Cardiac muscle cell (in vitro differentiated cells and primary cell): ENCODE data around the gene MCTP2. TPM values are rescaled to one million over a fixed set of nuclear protein-coding genes. Genes with fewer than 3 reads are reported as not detected.
"Not testable (repeated sequence)": the region's sequence is repeated elsewhere in the genome, so short reads cannot be mapped to it uniquely, and the experiment has no call there.

Experiments
- DNase-seq, 2 donors: peaks; one replicate each; pipeline versions ENCODE4 v3.0.0 to v3.0.0-alpha.2; 2010 to 2017; ENCODE audit warnings: low read depth in 1 of 2, low spot score in 1 of 2
- H3K27ac ChIP-seq: fragments of 200-600 bp; sonication (generic); 2 replicates; pipeline ENCODE4 v1.5.1; 2016
- H3K27me3 ChIP-seq: fragments of 200-600 bp; sonication (generic); 2 replicates; pipeline ENCODE4 v1.6.0; 2016; ENCODE audit warnings: control low read depth
- H3K36me3 ChIP-seq: fragments of 200-600 bp; sonication (generic); 2 replicates; pipeline ENCODE4 v1.5.1; 2016; ENCODE audit warnings: control low read depth
- H3K4me1 ChIP-seq: fragments of 200-600 bp; sonication (generic); 2 replicates; pipeline ENCODE4 v1.8.1; 2017; ENCODE audit warnings: low read depth, mild to moderate bottlenecking, mixed run types
- H3K4me3 ChIP-seq: fragments of 200-600 bp; sonication (generic); 2 replicates; pipeline ENCODE4 v1.5.1; 2016; ENCODE audit warnings: mild to moderate bottlenecking
- H3K9me3 ChIP-seq: fragments of 200-600 bp; sonication (generic); 2 replicates; pipeline ENCODE4 v1.5.1; 2017; ENCODE audit warnings: low read depth, mild to moderate bottlenecking, control low read depth
- CTCF ChIP-seq: IDR thresholded peaks from 2 replicates; pipeline ENCODE4 v1.5.1; 2012; ENCODE audit warnings: low read depth, mild to moderate bottlenecking, low read length
- polyA plus RNA-seq: library from polyadenylated mRNA; unstranded; fragments of >200 nt; fragmentation: Nextera tagmentation; extraction: Ambion mirVana; gene quantifications from 2 replicates; pipeline ENCODE4 v1.2.1, GENCODE V29; 2016
- total RNA-seq: library from RNA; depleted of rRNA; stranded (reverse); fragments of >200 nt; gene quantifications from 2 replicates; pipeline ENCODE4 v1.2.3, GENCODE V29; 2016

The MCTP2 gene
- total and polyA plus RNA-seq, 2 experiments from 2014 or later = 0.34 to 0.83 TPM

- TF ChIP-seq CTCF = no peak
- no peaks in the 10 kb centered on the region for H3K27me3 ChIP-seq
- no peaks in the 10 kb centered on the region for H3K36me3 ChIP-seq
- DNase-seq = no peak
- H3K4me3 ChIP-seq = no peak overlapping the region
- no peaks in the 10 kb centered on the region for H3K9me3 ChIP-seq
- no peaks in the 10 kb centered on the region for H3K4me1 ChIP-seq
- H3K27ac ChIP-seq = no peak overlapping the region
Measured at GRCh38 chr15:94485148-94485719, 253.9 kb downstream of the MCTP2 start.

GRCh38 chr15:94487635-94488034, 256.3 kb downstream of the MCTP2 start:
- no peaks in the 10 kb centered on the region for H3K36me3 ChIP-seq
- no peaks in the 10 kb centered on the region for H3K4me1 ChIP-seq
- no peaks in the 10 kb centered on the region for H3K9me3 ChIP-seq
- DNase-seq = no peak
- TF ChIP-seq CTCF = no peak
- no peak overlapping the region for H3K4me3 ChIP-seq
- H3K27ac ChIP-seq = no peak overlapping the region
- no peaks in the 10 kb centered on the region for H3K27me3 ChIP-seq

- TF ChIP-seq CTCF = no peak
- DNase-seq = no peak
- no peaks in the 10 kb centered on the region for H3K36me3 ChIP-seq
- no peak overlapping the region for H3K27ac ChIP-seq
- H3K27me3 ChIP-seq = no peaks in the 10 kb centered on the region
- no peaks in the 10 kb centered on the region for H3K4me1 ChIP-seq
- no peaks in the 10 kb centered on the region for H3K9me3 ChIP-seq
- H3K4me3 ChIP-seq = no peak overlapping the region
Measured at GRCh38 chr15:94493176-94493575, 261.8 kb downstream of the MCTP2 start.

GRCh38 chr15:94493586-94493985, 262.2 kb downstream of the MCTP2 start:
- H3K9me3 ChIP-seq, H3K27me3 ChIP-seq, DNase-seq, H3K36me3 ChIP-seq, H3K4me1 ChIP-seq, H3K4me3 ChIP-seq, H3K27ac ChIP-seq: not testable (repeated sequence)

GRCh38 chr15:94494732-94495131, 263.4 kb downstream of the MCTP2 start:
- no peak for TF ChIP-seq CTCF
- Histone ChIP-seq H3K9me3 (no peaks in the 10 kb centered on the region), H3K4me3 (no peak overlapping the region), H3K4me1 (no peaks in the 10 kb centered on the region), H3K27ac (no peak overlapping the region), H3K36me3 (no peaks in the 10 kb centered on the region), H3K27me3 (no peaks in the 10 kb centered on the region)
- DNase-seq = no peak

GRCh38 chr15:94503293-94503692, 271.9 kb downstream of the MCTP2 start:
- DNase-seq = no peak
- no peaks in the 10 kb centered on the region for H3K36me3 ChIP-seq
- no peak for TF ChIP-seq CTCF

More at GRCh38 chr15:94503293-94503692, 271.9 kb downstream of the MCTP2 start:
- no peak overlapping the region for H3K4me3 ChIP-seq
- no peaks in the 10 kb centered on the region for H3K9me3 ChIP-seq
- H3K4me1 ChIP-seq = no peaks in the 10 kb centered on the region
- H3K27ac ChIP-seq = no peak overlapping the region
- H3K27me3 ChIP-seq = no peaks in the 10 kb centered on the region
